Measurements from ENCODE around the gene TENT5A.
A peak's percentile ranks its signal among the peaks of the same experiment; 100 is the strongest.
"Not testable (repeated sequence)": the region's sequence is repeated elsewhere in the genome, so short reads cannot be mapped to it uniquely, and the experiment has no call there.

Gene TENT5A

GRCh38 chr6:81749707-81750106 is 2.8 kb downstream of the TENT5A start:
- DNase-seq: no peak

GRCh38 chr6:81748994-81749393 is 3.5 kb downstream of the TENT5A start:
- no peak for DNase-seq

DNA sequence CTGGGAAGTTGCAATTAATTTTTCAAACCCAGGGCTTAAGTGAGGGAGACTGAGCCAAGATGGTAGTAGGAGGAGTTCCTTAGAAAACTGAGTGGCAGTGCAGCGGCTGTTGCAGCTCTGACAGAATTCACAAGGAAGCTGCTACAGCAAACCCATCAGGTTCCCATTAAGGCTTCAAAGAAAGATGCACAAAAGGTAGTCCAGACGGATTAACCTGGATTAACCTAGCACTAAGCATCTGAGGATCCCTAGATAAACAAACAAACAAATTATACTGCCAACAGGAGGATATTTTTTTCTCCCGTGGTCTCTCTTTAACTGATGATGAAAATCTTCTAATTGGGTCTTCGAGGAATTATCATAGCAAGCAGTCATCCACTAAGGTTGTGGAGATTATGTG is 5.2 kb downstream of the TENT5A start:
- DNase-seq: no peak

GRCh38 chr6:81744131-81744530 is 8.3 kb downstream of the TENT5A start:
- DNase-seq: no peak

GRCh38 chr6:81743649-81744048 is 8.8 kb downstream of the TENT5A start:
- no peak for DNase-seq

DNA sequence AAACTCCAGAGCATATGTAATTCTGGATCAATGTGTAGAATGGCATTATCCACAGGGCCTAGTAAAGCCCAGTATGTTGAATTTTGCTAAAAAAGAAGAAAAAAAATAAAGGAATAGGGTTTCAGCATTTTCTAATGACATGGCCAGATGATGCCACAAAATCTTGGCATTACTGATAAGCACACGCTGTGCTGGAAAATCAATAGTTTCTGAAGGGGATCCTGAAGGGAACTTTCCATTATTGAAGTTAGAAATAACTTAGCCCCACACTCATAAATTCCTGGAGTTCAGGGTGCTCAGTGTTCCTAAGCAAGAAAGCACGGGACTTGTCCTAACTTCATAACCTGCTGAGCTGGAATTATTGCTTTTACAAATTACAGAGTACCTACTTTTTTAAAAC is 10.8 kb downstream of the TENT5A start:
- no peak for DNase-seq

- DNase-seq: not testable (repeated sequence)
Observed at GRCh38 chr6:81740591-81740990, 11.9 kb downstream of the TENT5A start.

DNA sequence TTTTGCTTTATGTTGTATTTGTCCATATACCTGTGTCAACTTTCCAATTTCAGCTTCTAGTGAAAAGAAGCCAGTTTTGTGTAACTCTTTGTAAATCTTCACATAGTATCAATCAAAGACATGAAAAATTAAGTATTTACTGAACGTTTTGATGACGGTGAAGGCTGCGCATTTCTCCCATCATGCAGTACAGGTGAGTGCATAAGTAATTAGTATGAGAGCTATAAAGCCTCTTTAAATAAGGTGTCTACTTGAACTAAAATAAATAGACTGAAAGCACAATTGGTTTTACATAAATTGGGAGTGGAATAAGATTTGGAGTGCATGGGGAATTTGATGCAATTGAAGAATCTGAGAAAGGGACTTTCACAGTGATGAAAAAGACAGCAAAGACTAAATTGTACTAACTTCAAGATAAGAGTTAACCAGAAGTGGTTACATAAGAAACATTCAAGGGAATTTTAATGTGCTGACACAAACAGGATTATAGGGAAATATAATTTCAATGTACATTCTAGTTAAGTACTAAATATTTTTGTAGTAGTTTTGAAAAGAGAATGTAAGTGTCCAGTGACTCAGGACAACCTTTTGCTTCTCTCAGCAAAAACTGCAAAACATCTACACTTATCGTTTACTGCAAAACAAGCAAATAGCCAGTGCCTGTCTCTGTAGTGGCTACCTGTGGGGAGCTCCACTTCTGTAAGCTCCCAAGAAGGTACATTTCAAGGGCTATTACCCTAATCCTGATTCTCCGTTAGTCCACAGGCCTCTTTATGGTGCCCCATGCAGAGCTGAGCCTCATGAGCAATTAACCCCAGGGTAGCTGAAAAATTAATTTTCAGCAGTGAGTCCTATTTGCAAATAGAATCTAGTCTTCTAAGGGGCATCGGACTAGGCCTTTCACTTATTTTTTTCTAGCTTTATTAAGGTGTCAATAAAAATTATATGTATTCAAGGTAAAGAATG is 13.0 kb downstream of the TENT5A start:
- DNase-seq: peak; percentile 28

- DNase-seq: no peak
Observed at GRCh38 chr6:81736428-81736827, 16.1 kb downstream of the TENT5A start.

GRCh38 chr6:81735756-81736380 is 16.6 kb downstream of the TENT5A start:
- no peak for DNase-seq

DNA sequence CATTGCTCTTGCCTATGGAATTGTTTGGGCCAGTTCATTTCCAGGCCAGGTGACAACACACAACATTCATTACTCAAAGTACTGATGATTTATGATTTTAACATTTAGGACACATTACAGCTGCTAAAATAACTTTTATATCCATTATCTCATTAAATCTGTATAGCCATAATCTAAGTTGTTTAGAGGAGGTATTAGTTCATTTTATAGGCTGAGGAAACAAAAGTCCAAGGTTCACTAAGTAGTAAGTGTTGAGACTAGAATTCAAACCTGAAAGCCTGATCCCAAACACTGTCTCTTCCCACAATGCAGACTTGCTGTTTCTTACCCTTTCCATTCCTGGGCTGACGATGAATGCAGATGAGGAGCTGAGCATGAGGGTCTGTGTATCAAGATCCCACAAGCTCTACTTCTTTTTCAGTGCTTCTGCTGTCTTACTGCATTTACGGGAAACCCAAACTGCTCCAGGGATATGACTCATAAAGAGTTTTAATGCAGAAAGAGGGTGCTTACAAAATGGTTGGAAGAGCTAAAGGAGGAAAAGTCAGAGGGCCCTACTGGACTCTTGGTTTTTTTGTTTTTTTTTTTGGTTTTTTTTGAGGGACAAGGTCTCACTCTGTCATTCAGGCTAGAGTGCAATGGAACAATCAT is 17.9 kb downstream of the TENT5A start:
- DNase-seq: no peak

GRCh38 chr6:81734081-81734480 is 18.4 kb downstream of the TENT5A start:
- DNase-seq: no peak

- no peak for DNase-seq
Observed at GRCh38 chr6:81731814-81732213, 20.7 kb downstream of the TENT5A start.

GRCh38 chr6:81727876-81728517 is 24.5 kb downstream of the TENT5A start:
- no peak for DNase-seq

DNA sequence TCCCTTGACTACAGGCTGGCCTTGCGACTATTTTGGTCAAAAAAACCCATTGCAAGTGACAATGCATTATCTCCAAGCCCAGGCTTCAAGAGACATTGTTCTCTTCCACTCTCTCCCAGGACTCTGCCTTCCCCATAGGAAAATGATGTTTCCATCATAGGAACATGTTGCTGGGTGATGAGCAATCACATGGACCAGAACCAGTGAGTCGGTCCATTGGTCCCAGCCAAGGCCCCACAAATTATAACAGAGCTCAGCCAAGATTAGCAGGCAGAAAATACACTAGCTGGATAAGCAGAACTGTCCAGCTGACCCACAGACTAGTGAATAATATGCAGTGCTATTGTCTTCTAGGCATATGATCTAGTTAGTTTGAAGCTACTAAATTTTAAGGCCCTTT is 27.4 kb downstream of the TENT5A start:
- DNase-seq: no peak

GRCh38 chr6:81722506-81723223 is 29.8 kb downstream of the TENT5A start:
- no peak for DNase-seq

GRCh38 chr6:81720427-81720826 is 32.1 kb downstream of the TENT5A start:
- no peak for DNase-seq

DNA sequence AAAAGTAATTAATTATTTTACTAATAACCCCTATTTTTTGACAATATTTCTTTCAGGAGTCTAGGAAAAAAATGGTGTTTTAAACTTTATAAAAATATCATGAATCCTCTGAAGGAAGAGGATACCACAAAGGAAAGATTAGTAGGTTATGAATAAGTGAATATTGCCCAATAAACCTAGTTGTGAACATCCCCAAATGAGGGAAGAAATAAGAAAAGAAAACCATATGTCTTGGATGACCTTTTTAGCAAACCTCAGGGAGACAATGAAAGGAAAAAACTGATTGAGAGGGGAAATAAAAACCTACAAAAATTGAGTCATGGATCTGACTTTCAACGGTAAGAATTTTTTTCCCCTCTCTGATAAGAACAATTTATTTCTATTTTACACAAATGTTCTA is 34.4 kb downstream of the TENT5A start:
- DNase-seq: no peak

- no peak for DNase-seq
Observed at GRCh38 chr6:81714684-81715083, 37.8 kb downstream of the TENT5A start.

- no peak for DNase-seq
Observed at GRCh38 chr6:81713205-81713604, 39.3 kb downstream of the TENT5A start.

GRCh38 chr6:81708113-81708699 is 44.3 kb downstream of the TENT5A start:
- DNase-seq: no peak

GRCh38 chr6:81704700-81705099 is 47.8 kb downstream of the TENT5A start:
- DNase-seq: no peak
